ENCODE measurements around the gene TUBGCP5.
"Not testable (repeated sequence)": the region's sequence is repeated elsewhere in the genome, so short reads cannot be mapped to it uniquely, and the experiment has no call there.

TUBGCP5 gene

GRCh38 chr15:23039143-23039916 lies at the start of gene TUBGCP5:
TSS of gene TUBGCP5 (minus strand) at chr15:23039569. CDS start at chr15:23039543, 26 bp downstream.
- peak; percentile 94 for DNase-seq

GRCh38 chr15:23083115-23083514 lies 43.7 kb upstream of the TUBGCP5 start:
- no peak for DNase-seq

- not testable (repeated sequence) for DNase-seq
These were observed 42.8 kb upstream of the TUBGCP5 start for GRCh38 chr15:23081996-23082737.

GRCh38 chr15:23081271-23081670 lies 41.9 kb upstream of the TUBGCP5 start:
- DNase-seq = no peak

- DNase-seq = no peak
These were observed 40.4 kb upstream of the TUBGCP5 start for GRCh38 chr15:23079766-23080165.

- no peak for DNase-seq
These were observed 36.6 kb upstream of the TUBGCP5 start for GRCh38 chr15:23075927-23076326.

GRCh38 chr15:23074684-23075083 lies 35.3 kb upstream of the TUBGCP5 start:
- DNase-seq = no peak

- peak; percentile 92 for DNase-seq
These were observed 34.7 kb upstream of the TUBGCP5 start for GRCh38 chr15:23073890-23074646.

- DNase-seq = no peak
These were observed 33.3 kb upstream of the TUBGCP5 start for GRCh38 chr15:23072633-23073032.

- DNase-seq = no peak
These were observed 30.3 kb upstream of the TUBGCP5 start for GRCh38 chr15:23069496-23070166.

GRCh38 chr15:23067416-23067815 lies 28.0 kb upstream of the TUBGCP5 start:
- DNase-seq = no peak

GRCh38 chr15:23065836-23066235 lies 26.5 kb upstream of the TUBGCP5 start:
- DNase-seq = no peak

GRCh38 chr15:23064156-23064555 lies 24.8 kb upstream of the TUBGCP5 start:
- no peak for DNase-seq

GRCh38 chr15:23057707-23058106 lies 18.3 kb upstream of the TUBGCP5 start:
- DNase-seq = no peak

GRCh38 chr15:23055316-23055715 lies 15.9 kb upstream of the TUBGCP5 start:
- DNase-seq = no peak

- DNase-seq = no peak
These were observed 13.2 kb upstream of the TUBGCP5 start for GRCh38 chr15:23052522-23052921.

- DNase-seq = no peak
These were observed 11.3 kb upstream of the TUBGCP5 start for GRCh38 chr15:23050708-23051107.

- no peak for DNase-seq
These were observed 10.7 kb upstream of the TUBGCP5 start for GRCh38 chr15:23049984-23050628.

GRCh38 chr15:23048572-23049282 lies 9.4 kb upstream of the TUBGCP5 start:
- DNase-seq = not testable (repeated sequence)

GRCh38 chr15:23043987-23044386 lies 4.6 kb upstream of the TUBGCP5 start:
- DNase-seq = not testable (repeated sequence)

GRCh38 chr15:23043535-23043934 lies 4.2 kb upstream of the TUBGCP5 start:
- DNase-seq = not testable (repeated sequence)

- not testable (repeated sequence) for DNase-seq
These were observed 2.4 kb upstream of the TUBGCP5 start for GRCh38 chr15:23041736-23042135.

Data from NCI-H2171 treated with DMSO at 0.1 percent for 48 hours (cell line).